ENCODE results near the gene ELP4.

Gene ELP4

DNA sequence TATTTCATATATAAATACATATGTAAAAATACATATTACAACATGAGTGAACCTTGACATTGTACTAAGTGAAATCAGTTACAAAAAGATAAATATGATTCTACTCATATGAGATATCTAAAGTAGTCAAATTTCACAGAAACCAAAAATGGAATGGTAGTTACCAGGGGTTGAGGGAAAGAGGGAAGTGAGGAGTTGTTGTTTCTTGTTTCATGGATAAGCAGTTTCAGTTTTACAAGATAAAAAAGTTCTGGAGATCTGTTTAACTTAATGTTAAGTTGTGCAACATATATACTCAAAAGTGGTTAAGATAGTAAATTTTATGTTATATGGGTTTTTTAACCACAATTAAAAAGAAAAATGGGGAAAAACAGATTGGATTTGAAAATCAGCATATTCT is 107.7 kb downstream of the ELP4 start:
- no peak for DNase-seq (ENCODE audit: low read depth)
- H3K4me3 ChIP-seq (ENCODE audit: low read depth, low read length) = no peak overlapping the region
- TF ChIP-seq, protein P1, sequence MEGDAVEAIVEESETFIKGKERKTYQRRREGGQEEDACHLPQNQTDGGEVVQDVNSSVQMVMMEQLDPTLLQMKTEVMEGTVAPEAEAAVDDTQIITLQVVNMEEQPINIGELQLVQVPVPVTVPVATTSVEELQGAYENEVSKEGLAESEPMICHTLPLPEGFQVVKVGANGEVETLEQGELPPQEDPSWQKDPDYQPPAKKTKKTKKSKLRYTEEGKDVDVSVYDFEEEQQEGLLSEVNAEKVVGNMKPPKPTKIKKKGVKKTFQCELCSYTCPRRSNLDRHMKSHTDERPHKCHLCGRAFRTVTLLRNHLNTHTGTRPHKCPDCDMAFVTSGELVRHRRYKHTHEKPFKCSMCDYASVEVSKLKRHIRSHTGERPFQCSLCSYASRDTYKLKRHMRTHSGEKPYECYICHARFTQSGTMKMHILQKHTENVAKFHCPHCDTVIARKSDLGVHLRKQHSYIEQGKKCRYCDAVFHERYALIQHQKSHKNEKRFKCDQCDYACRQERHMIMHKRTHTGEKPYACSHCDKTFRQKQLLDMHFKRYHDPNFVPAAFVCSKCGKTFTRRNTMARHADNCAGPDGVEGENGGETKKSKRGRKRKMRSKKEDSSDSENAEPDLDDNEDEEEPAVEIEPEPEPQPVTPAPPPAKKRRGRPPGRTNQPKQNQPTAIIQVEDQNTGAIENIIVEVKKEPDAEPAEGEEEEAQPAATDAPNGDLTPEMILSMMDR (IDR thresholded peaks at IDR 0.05; ENCODE audit: low read depth, low read length, missing control alignments) = no peak

DNA sequence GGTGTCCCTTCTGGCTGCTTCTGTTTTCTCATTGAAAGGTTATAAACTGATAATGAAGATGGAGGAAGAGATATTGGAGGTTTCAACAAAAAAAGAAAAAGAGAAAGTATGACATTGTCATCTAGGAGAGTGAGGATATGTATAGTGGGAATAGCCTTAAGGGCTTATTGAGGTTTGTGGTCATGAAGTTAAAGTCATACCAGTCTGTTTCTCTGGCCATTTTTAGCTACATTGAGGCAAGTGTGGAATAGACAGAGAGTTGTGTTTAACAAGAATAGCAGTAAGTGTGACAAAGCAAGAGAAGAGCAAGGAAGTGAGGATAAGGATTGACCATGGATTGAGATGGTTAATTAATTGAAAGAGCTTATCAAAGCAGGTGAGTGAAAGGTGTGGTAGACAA is 110.4 kb downstream of the ELP4 start:
- no peak for DNase-seq (ENCODE audit: low read depth)
- no peak overlapping the region for H3K4me3 ChIP-seq (ENCODE audit: low read depth, low read length)
- TF ChIP-seq, protein P1 (IDR thresholded peaks at IDR 0.05; ENCODE audit: low read depth, low read length, missing control alignments) = no peak

DNA sequence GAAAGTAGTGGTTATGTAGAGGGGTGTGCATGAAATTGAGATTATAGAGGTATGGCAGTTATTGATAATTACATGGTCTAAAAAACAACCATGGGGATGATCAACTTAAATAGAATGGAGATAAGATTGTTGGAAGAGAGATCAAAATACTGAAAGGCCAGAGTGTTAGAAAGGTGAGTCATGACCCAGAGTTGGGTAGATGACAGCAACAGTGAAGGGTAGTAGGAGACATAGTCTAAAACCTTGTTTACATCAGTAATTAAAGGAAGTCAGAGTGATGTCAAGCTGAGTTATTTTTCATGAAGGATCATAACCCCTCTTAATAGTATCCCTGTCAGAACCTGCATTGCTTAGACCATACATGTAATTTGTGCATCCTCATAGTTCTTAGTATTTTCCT is 110.9 kb downstream of the ELP4 start:
- TF ChIP-seq, protein P1 (IDR thresholded peaks at IDR 0.05; ENCODE audit: low read depth, low read length, missing control alignments) = no peak
- no peak for DNase-seq (ENCODE audit: low read depth)
- no peak overlapping the region for H3K4me3 ChIP-seq (ENCODE audit: low read depth, low read length)

DNA sequence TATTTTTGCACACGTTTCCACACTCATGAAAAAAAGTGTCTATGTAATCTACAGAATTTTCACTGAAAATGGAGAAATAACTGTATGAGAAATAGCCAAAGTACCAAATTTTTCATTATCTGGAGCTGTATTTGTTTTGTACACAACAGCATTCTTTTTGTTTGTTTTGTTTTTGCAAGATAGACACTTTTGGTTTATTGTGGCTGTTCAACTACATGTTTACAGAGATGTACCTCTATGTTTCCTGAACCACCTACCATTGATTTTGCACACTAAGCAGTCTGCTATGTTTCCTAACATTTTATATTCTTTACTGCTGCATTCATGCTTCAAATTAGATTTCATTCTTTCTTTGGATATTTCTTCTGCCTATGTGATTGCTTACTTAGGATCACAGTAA is 116.3 kb downstream of the ELP4 start:
- TF ChIP-seq, protein P1 (IDR thresholded peaks at IDR 0.05; ENCODE audit: low read depth, low read length, missing control alignments) = no peak
- no peak overlapping the region for H3K4me3 ChIP-seq (ENCODE audit: low read depth, low read length)
- DNase-seq (ENCODE audit: low read depth) = no peak

DNA sequence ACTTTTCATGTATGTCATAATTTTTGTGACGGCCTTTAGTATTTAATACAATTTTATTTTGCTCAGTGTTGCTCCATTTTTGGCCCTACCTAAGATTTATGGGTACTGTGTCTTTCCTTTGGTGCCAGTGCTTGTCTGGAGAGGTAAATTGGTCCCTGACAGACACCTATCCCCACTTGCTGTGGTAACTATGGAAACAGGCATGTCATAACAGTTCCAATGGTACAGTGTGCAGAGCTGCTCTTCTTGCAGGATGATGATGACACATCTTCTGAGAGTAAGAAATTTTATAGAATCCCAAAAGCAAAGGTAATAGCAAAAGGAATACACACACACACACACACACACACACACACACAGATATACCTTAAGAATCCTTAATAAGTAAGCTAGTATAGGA is 118.5 kb downstream of the ELP4 start:
- no peak for DNase-seq (ENCODE audit: low read depth)
- TF ChIP-seq, protein P1 (IDR thresholded peaks at IDR 0.05; ENCODE audit: low read depth, low read length, missing control alignments) = no peak
- no peak overlapping the region for H3K4me3 ChIP-seq (ENCODE audit: low read depth, low read length)

DNA sequence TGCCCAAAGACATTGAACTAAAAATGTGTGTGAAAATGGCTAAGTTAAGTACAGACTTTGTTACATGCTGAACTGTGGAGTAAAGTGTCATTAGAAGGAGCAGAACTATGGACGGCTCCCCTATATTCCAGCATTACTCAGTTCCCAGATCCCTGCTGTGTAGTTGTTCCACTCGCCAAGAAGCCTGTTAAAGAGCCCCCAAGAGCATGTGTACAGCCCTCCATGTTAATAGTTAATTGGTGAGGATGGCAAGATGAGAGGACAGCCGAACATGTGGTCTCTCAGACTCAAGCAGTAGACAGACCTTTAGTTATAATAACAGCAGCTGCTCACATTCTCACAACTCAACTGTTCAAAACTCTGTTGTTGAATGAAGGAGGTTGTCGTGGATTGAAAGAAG is 127.4 kb downstream of the ELP4 start:
- DNase-seq (ENCODE audit: low read depth) = no peak
- TF ChIP-seq, protein P1 (IDR thresholded peaks at IDR 0.05; ENCODE audit: low read depth, low read length, missing control alignments) = no peak
- no peak overlapping the region for H3K4me3 ChIP-seq (ENCODE audit: low read depth, low read length)

DNA sequence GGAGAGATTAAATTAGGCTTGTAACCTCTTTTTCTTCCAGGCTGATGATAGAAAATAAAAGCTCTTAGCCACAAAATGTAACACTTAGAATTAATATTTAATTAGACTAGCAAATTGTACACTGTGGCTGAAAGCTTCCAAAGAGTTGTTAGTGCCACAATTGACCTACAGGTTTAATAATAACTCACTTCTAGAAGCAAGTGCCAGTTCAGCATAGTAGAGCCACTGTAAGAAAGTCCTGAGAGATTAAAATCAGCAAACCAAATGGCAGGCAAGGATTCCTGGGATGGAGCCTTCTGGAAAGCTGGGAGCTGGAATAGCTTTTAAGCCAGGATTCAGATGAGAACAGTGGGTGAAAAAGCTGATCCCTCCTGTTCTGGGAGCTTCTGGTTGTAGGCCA is 131.0 kb downstream of the ELP4 start:
- H3K4me3 ChIP-seq (ENCODE audit: low read depth, low read length) = no peak overlapping the region
- TF ChIP-seq, protein P1 (IDR thresholded peaks at IDR 0.05; ENCODE audit: low read depth, low read length, missing control alignments) = no peak
- no peak for DNase-seq (ENCODE audit: low read depth)

Measured in GM12864 (cell line).